Measurements from ENCODE around the gene GNGT2. TPM values are rescaled to one million over a fixed set of nuclear protein-coding genes. Genes with fewer than 3 reads are reported as not detected.

The GNGT2 gene
- total RNA-seq (10 to 100 TPM in 1 of 9 donors, 1 to 10 TPM in 8; 1.2 to 31.9 (median 2.9) TPM), polyA plus RNA-seq (1 to 10 TPM; 3.2 to 6.5 (median 3.3) TPM)
- long read RNA-seq, donor 1 = 0 reads
- long read RNA-seq, donor 2 = 0 reads
- long read RNA-seq, donor 3 = 0 reads
- long read RNA-seq, donor 4 = 0 reads
- long read RNA-seq, donor 5, partial matches to known transcripts = 0 of 4 reads
- long read RNA-seq, donor 5, other reads (novel, unspliced or antisense) = 3 of 4 reads
- long read RNA-seq, donor 6 = 0 reads
- long read RNA-seq, donor 7 = 0 reads
- long read RNA-seq, donor 8 = 0 reads
- long read RNA-seq, donor 9 = 0 reads
- long read RNA-seq, donor 10 = 0 reads

GRCh38 chr17:49210158-49211029 lies at the start of gene GNGT2, which contains the start of gene ABI3:
GNGT2 (minus strand) TSS chr17:49210574; CDS start chr17:49207422, 3,152 bp downstream.
ABI3 (plus strand) TSS chr17:49210707; CDS start chr17:49210725, 18 bp downstream.
- peak in 6 of 7 donors; percentile 45 to 73 (median 50) for DNase-seq
- 21 to 37% (median 36%) methylated on average over 21 to 22 of the region's 22 CpGs for WGBS, 4 donors
- intact Hi-C loops (cut with DNase I) = no loop called here

GRCh38 chr17:49259663-49260010 lies 49.3 kb upstream of the GNGT2 start:
- peak in 1 of 7 donors; percentile 24 for DNase-seq
- peak overlapping the region in 2 of 4 donors; percentile 37 to 65 for H3K4me3 ChIP-seq
- no peaks in the 10 kb centered on the region for H3K36me3 ChIP-seq (replicated peaks in 1 of 2)
- TF ChIP-seq CTCF (IDR thresholded peaks at IDR 0.05) (no peak), POLR2A (IDR thresholded peaks at IDR 0.05) (no peak)
- H3K27me3 ChIP-seq = no peaks in the 10 kb centered on the region
- H3K9me3 ChIP-seq (replicated peaks in 1 of 3) = no peaks in the 10 kb centered on the region
- intact Hi-C loops (cut with DNase I) = no loop called here
- peak overlapping the region in 3 of 5 donors; percentile 28 to 88 (median 74) for H3K27ac ChIP-seq
- 12 to 22% (median 15%) methylated on average over 1 to 10 of the region's 10 CpGs for WGBS, 4 donors
- H3K4me1 ChIP-seq (replicated peaks in 1 of 2) = no peaks in the 10 kb centered on the region

More at GRCh38 chr17:49210158-49211029, at the start of gene GNGT2, which contains the start of gene ABI3:
- Histone ChIP-seq H3K4me3 (peak within 1 kb of the TSS in 2 of 4 donors; percentile 16 to 41), H3K27me3 (peaks cover 12% of the 10 kb centered on the region), H3K9me3 (replicated peaks in 1 of 3) (no peaks in the 10 kb centered on the region), H3K4me1 (replicated peaks in 1 of 2) (peaks cover 8 to 12% of the 10 kb centered on the region in 2 donors), H3K36me3 (replicated peaks in 1 of 2) (no peaks in the 10 kb centered on the region), H3K27ac (peak within 1 kb of the TSS in 2 of 5 donors; percentile 56 to 74)
- TF ChIP-seq CTCF (IDR thresholded peaks at IDR 0.05) (no peak), POLR2A (IDR thresholded peaks at IDR 0.05) (peak in 1 of 2 donors; percentile 25)

- H3K27ac ChIP-seq = no peak overlapping the region
- no peaks in the 10 kb centered on the region for H3K4me1 ChIP-seq (replicated peaks in 1 of 2)
- no peaks in the 10 kb centered on the region for H3K36me3 ChIP-seq (replicated peaks in 1 of 2)
- 87 to 91% (median 89%) methylated on average over 3 of the region's 3 CpGs for whole genome bisulfite sequencing, 4 donors
- H3K27me3 ChIP-seq = no peaks in the 10 kb centered on the region
- intact Hi-C loops (cut with DNase I) = no loop called here
- H3K4me3 ChIP-seq = no peak overlapping the region
- no peak for DNase-seq
- no peak for TF ChIP-seq POLR2A (IDR thresholded peaks at IDR 0.05)
- TF ChIP-seq CTCF (IDR thresholded peaks at IDR 0.05) = no peak
- H3K9me3 ChIP-seq (replicated peaks in 1 of 3) = no peaks in the 10 kb centered on the region
These were observed 48.0 kb upstream of the GNGT2 start for GRCh38 chr17:49258394-49258793.

GRCh38 chr17:49255125-49255524 lies 44.8 kb upstream of the GNGT2 start:
- H3K4me3 ChIP-seq = no peak overlapping the region
- no peaks in the 10 kb centered on the region for H3K27me3 ChIP-seq
- 58 to 88% (median 75%) methylated on average over 5 of the region's 5 CpGs for WGBS, 4 donors
- intact Hi-C loops (cut with DNase I) = no loop called here
- H3K36me3 ChIP-seq (replicated peaks in 1 of 2) = no peaks in the 10 kb centered on the region
- no peak for DNase-seq
- no peak overlapping the region for H3K27ac ChIP-seq
- TF ChIP-seq POLR2A (IDR thresholded peaks at IDR 0.05) (no peak), CTCF (IDR thresholded peaks at IDR 0.05) (no peak)
- H3K4me1 ChIP-seq (replicated peaks in 1 of 2) = peaks cover 0 to 4% of the 10 kb centered on the region in 2 donors
- H3K9me3 ChIP-seq (replicated peaks in 1 of 3) = no peaks in the 10 kb centered on the region

Data from adrenal gland (tissue), 19 donors.